IgD-negative memory B cell (primary cell): ENCODE measurements around the gene SNRNP27. TPM values are rescaled to one million over a fixed set of nuclear protein-coding genes. Genes with fewer than 3 reads are reported as not detected.
"Not testable (repeated sequence)": the region's sequence is repeated elsewhere in the genome, so short reads cannot be mapped to it uniquely, and the experiment has no call there.

Experiments used
- H3K27ac Mint-ChIP-seq, 3 donors: one replicate each; pipeline ENCODE4 v1.8.0; 2020 to 2022; ENCODE audit warnings: mild to moderate bottlenecking in 3 of 3, mixed read lengths in 3 of 3, moderate library complexity in 1 of 3
- H3K27me3 Mint-ChIP-seq: one replicate; pipeline ENCODE4 v1.8.0; 2021; ENCODE audit warnings: mixed read lengths
- H3K36me3 Mint-ChIP-seq: one replicate; pipeline ENCODE4 v1.8.0; 2020; ENCODE audit warnings: mild to moderate bottlenecking, mixed read lengths
- H3K4me1 Mint-ChIP-seq, 3 donors: one replicate each; pipeline ENCODE4 v1.8.0; 2020 to 2022; ENCODE audit warnings: mixed read lengths in 3 of 3, mild to moderate bottlenecking in 1 of 3
- H3K4me3 Mint-ChIP-seq, 4 donors: one replicate each; pipeline ENCODE4 v1.8.0; 2020 to 2022; ENCODE audit warnings: mild to moderate bottlenecking in 4 of 4, mixed read lengths in 4 of 4, moderate library complexity in 3 of 4
- H3K9me3 Mint-ChIP-seq, 3 donors: one replicate each; pipeline ENCODE4 v1.8.0; 2020 to 2021; ENCODE audit warnings: mixed read lengths in 3 of 3, mild to moderate bottlenecking in 1 of 3
- polyA plus RNA-seq: library from polyadenylated mRNA; unstranded; fragments of 300-500 nt; fragmentation: Illumina TruSeq; gene quantifications from one replicate; pipeline ENCODE4 v1.2.3, GENCODE V29; 2021

SNRNP27 gene, protein sequence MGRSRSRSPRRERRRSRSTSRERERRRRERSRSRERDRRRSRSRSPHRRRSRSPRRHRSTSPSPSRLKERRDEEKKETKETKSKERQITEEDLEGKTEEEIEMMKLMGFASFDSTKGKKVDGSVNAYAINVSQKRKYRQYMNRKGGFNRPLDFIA
- 79.0 TPM for polyA plus RNA-seq

GRCh38 chr2:69893684-69894551 lies at the start of gene SNRNP27:
TSS of gene SNRNP27 (plus strand) at chr2:69893956. CDS start at chr2:69893985, 29 bp downstream.
- peaks cover 3% of the 10 kb centered on the region for H3K36me3 Mint-ChIP-seq
- peaks cover 8 to 29% (median 23%) of the 10 kb centered on the region in 3 donors for H3K4me1 Mint-ChIP-seq
- H3K27me3 Mint-ChIP-seq, result no peaks in the 10 kb centered on the region
- H3K4me3 Mint-ChIP-seq, result peak within 1 kb of the TSS; percentile 98 to 100 (median 100)
- peak within 1 kb of the TSS; percentile 96 to 99 (median 98) for H3K27ac Mint-ChIP-seq
- peaks cover 0 to 6% (median 4%) of the 10 kb centered on the region in 3 donors for H3K9me3 Mint-ChIP-seq

DNA sequence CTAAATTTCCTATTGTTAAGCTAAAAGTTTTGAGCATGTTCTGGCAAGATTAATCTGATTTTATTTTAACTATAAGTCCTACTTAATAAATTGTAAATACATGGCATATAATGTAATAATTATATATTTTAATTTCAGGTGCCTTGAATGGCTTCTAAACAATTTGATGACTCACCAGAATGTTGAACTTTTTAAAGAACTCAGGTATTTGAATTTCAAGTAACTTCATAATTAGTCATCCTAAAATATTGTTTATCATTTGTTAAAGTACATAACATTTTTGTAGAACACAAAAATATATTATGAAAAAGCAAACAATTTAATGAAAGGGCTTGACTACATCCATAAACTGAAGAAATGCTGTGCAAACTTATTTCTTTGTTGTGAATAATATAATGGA lies 49.8 kb upstream of the SNRNP27 start:
- Mint-ChIP-seq H3K36me3 (peaks cover 1% of the 10 kb centered on the region), H3K9me3 (no peaks in the 10 kb centered on the region), H3K4me1 (no peaks in the 10 kb centered on the region)

GRCh38 chr2:69844560-69844959 lies 49.2 kb upstream of the SNRNP27 start:
- H3K27ac Mint-ChIP-seq, result no peak overlapping the region
- H3K27me3 Mint-ChIP-seq, result no peaks in the 10 kb centered on the region
- H3K9me3 Mint-ChIP-seq, result no peaks in the 10 kb centered on the region
- H3K36me3 Mint-ChIP-seq, result peaks cover 1% of the 10 kb centered on the region
- H3K4me3 Mint-ChIP-seq, result no peak overlapping the region
- no peaks in the 10 kb centered on the region for H3K4me1 Mint-ChIP-seq

More for the DNA sequence above, 49.8 kb upstream of the SNRNP27 start:
- Mint-ChIP-seq H3K4me3 (no peak overlapping the region), H3K27me3 (no peaks in the 10 kb centered on the region), H3K27ac (no peak overlapping the region)

DNA sequence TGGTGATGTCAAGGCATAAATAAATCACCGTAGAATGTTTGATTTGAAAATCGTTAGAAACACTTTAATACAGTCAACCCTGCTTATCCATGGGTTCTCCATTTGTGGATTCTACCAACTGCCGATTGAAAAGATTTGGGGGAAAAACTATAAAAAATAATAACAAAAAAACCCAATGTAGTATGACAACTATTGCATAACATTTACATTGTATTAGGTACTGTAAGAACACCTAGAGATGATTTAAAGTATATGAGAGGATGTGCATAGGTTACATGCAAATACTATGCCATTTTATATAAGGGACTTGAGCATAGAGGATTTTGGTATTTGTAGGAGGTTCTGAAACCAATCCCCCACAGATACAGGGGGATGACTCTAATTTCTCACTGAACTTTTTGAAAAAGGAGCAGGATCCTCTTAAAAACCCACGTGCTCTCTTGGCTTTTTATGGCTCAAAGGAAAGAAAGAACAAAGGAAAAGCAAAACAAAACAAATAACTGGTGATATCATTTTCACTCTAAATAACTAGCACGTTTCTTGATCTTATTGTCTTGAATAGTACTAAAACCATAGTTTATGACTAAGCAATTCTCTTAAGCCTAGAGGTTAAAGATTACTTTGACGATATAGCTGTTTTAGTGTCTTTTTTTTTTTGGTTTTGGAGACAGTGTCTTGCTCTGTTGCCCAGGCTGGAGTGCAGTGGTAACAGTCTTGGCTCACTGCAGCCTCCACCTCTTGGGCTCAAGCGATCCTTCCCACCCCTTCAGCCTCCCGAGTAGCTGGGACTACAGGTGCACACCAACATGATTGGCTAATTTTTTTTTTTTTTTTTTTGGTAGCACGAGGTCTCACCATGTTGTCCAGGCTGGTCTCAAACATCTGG lies 47.3 kb upstream of the SNRNP27 start:
- H3K9me3 Mint-ChIP-seq, result no peaks in the 10 kb centered on the region
- H3K4me1 Mint-ChIP-seq, result no peaks in the 10 kb centered on the region
- no peak overlapping the region for H3K4me3 Mint-ChIP-seq
- H3K27ac Mint-ChIP-seq, result no peak overlapping the region
- no peaks in the 10 kb centered on the region for H3K27me3 Mint-ChIP-seq
- peaks cover 4% of the 10 kb centered on the region for H3K36me3 Mint-ChIP-seq

DNA sequence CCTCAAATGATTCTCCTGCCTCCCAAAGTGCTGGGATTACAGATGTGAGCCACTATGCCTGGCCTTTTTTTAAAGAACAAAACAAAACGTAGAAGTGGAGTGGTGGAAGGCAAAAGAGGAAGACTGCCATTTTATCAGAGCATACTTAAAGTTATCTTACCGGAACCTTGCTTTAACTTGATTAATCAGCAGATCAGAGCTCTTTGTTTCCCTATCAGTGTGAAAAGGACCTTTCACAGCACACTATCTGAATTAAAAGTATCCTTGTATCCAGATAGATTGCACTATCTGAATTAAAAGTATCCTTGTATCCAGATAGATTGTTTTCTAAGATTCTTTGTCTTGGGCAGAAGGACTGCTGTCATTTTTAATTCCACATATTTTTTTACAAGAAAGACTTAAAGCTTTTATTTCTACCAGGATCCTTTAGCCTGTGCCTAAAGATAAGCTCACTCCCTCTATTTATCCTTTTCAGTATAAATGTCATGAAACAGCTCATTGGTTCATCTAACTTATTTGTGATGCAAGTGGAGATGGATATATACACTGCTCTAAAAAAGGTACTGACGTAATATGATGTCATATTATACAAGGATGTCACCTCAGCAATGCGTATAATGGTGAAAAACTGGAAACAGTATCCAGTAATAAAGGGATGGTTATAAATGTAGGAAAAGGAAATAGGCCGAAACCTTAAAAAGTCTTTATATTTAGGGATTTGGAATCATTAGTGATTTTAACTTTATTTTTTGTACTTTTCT lies 46.5 kb upstream of the SNRNP27 start:
- peaks cover 4% of the 10 kb centered on the region for H3K36me3 Mint-ChIP-seq
- H3K27ac Mint-ChIP-seq, result no peak overlapping the region
- no peaks in the 10 kb centered on the region for H3K9me3 Mint-ChIP-seq
- H3K27me3 Mint-ChIP-seq, result no peaks in the 10 kb centered on the region
- no peaks in the 10 kb centered on the region for H3K4me1 Mint-ChIP-seq
- H3K4me3 Mint-ChIP-seq, result no peak overlapping the region

- Mint-ChIP-seq H3K36me3 (peaks cover 7% of the 10 kb centered on the region), H3K9me3 (no peaks in the 10 kb centered on the region), H3K4me1 (no peaks in the 10 kb centered on the region), H3K4me3 (no peak overlapping the region), H3K27ac (no peak overlapping the region), H3K27me3 (no peaks in the 10 kb centered on the region)
Measured at GRCh38 chr2:69848186-69848790, 45.5 kb upstream of the SNRNP27 start.

- Mint-ChIP-seq H3K4me3 (no peak overlapping the region), H3K27ac (no peak overlapping the region)
Measured at GRCh38 chr2:69858261-69858660, 35.5 kb upstream of the SNRNP27 start.

DNA sequence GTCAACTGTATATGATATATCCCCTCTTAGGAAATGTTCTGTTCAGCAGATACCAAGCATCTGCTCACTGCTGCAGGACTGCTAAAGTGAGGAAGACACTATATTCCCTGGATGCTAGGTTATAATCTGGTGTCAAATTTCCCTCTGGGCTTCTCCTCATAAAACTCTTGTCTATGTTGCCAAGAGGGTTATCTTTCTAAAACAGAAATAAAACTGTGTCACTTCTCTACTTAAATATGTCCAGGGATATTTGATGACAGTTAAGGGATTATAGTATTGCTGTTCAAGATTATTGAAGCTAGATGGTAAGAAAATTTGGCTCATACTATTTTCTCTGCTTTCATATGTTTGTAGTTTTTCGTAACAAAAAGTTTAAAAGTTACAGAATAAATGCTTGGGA lies 30.5 kb upstream of the SNRNP27 start:
- Mint-ChIP-seq H3K27me3 (no peaks in the 10 kb centered on the region), H3K4me1 (no peaks in the 10 kb centered on the region), H3K9me3 (no peaks in the 10 kb centered on the region), H3K36me3 (peaks cover 2% of the 10 kb centered on the region), H3K27ac (no peak overlapping the region), H3K4me3 (no peak overlapping the region)

More at GRCh38 chr2:69858261-69858660, 35.5 kb upstream of the SNRNP27 start:
- H3K36me3 Mint-ChIP-seq, result peaks cover 13% of the 10 kb centered on the region
- H3K9me3 Mint-ChIP-seq, result no peaks in the 10 kb centered on the region
- H3K27me3 Mint-ChIP-seq, result no peaks in the 10 kb centered on the region
- no peaks in the 10 kb centered on the region for H3K4me1 Mint-ChIP-seq

DNA sequence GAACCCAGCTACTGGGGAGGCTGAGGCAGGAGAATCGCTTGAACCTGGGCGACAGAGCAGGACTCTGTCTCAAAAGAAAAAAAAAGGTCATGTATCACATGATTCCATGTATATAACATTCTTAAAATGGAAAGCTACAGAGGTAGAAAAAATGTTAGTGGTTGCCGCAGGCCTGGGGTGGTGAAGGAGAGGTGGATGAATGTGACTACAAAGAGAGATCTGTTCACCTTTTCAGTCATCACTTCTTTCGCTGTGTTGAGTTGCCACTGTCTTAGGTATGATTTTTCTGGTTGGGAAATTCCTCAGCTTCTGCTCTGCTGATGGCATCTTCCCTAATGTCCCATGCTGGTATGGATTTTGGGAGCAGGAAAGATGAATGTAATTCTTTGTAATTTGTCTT lies 5.3 kb upstream of the SNRNP27 start:
- no peak overlapping the region for H3K4me3 Mint-ChIP-seq

GRCh38 chr2:69889302-69889701 lies 4.5 kb upstream of the SNRNP27 start:
- Mint-ChIP-seq H3K4me1 (peaks cover 4 to 11% (median 11%) of the 10 kb centered on the region in 3 donors), H3K9me3 (peaks cover 0 to 6% (median 4%) of the 10 kb centered on the region in 3 donors), H3K27ac (no peak overlapping the region), H3K4me3 (no peak overlapping the region), H3K36me3 (peaks cover 2% of the 10 kb centered on the region), H3K27me3 (no peaks in the 10 kb centered on the region)

More for the DNA sequence above, 5.3 kb upstream of the SNRNP27 start:
- no peaks in the 10 kb centered on the region for H3K27me3 Mint-ChIP-seq
- H3K9me3 Mint-ChIP-seq, result peaks cover 0 to 6% (median 4%) of the 10 kb centered on the region in 3 donors
- peak overlapping the region in 1 of 3 donors; percentile 42 for H3K27ac Mint-ChIP-seq
- peaks cover 2% of the 10 kb centered on the region for H3K36me3 Mint-ChIP-seq
- peaks cover 2 to 9% (median 3%) of the 10 kb centered on the region in 3 donors for H3K4me1 Mint-ChIP-seq

GRCh38 chr2:69890881-69891280 lies 2.9 kb upstream of the SNRNP27 start:
- no peak overlapping the region for H3K4me3 Mint-ChIP-seq
- H3K27me3 Mint-ChIP-seq, result no peaks in the 10 kb centered on the region
- peaks cover 0 to 6% (median 4%) of the 10 kb centered on the region in 3 donors for H3K9me3 Mint-ChIP-seq
- H3K36me3 Mint-ChIP-seq, result peaks cover 2% of the 10 kb centered on the region
- peaks cover 4 to 17% (median 12%) of the 10 kb centered on the region in 3 donors for H3K4me1 Mint-ChIP-seq
- no peak overlapping the region for H3K27ac Mint-ChIP-seq

- not testable (repeated sequence) for H3K36me3 Mint-ChIP-seq, H3K9me3 Mint-ChIP-seq, H3K27me3 Mint-ChIP-seq
- H3K27ac Mint-ChIP-seq, result peak overlapping the region; percentile 47 to 99 (median 98)
- peaks cover 6 to 26% (median 22%) of the 10 kb centered on the region in 3 donors for H3K4me1 Mint-ChIP-seq
- H3K4me3 Mint-ChIP-seq, result peak overlapping the region; percentile 98 to 100 (median 100)
Measured at GRCh38 chr2:69892838-69893424, 825 bp upstream of the SNRNP27 start.

DNA sequence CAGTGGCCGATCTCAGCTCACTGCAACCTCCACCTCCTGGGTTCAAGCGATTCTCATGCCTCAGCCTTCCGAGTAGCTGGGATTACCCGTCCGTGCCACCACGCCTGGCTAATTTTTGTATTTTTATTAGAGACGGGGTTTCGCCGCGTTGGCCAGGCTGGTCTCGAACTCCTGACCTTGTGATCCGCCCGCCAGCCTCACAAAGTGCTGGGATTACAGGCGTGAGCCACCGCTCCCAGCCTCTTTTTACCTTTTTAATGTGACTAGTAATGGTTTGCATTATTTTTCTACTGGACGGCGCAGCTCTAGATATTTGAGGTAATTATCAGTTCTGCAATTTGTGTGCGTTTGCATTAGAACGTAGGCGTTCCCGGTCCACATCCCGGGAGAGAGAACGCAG lies 981 bp downstream of the SNRNP27 start:
- not testable (repeated sequence) for H3K27me3 Mint-ChIP-seq, H3K36me3 Mint-ChIP-seq, H3K9me3 Mint-ChIP-seq
- Mint-ChIP-seq H3K4me3 (peak overlapping the region; percentile 85 to 100 (median 99)), H3K27ac (peak overlapping the region in 1 of 3 donors; percentile 99), H3K4me1 (peaks cover 8 to 29% (median 23%) of the 10 kb centered on the region in 3 donors)
